GM18511 (cell line): ENCODE measurements around the gene COMMD9.

ENCODE experiments used
- ATAC-seq: cut with Tn5 transposase; IDR thresholded peaks from one replicate; pipeline ENCODE4 v1.9.1; 2021; ENCODE audit warnings: mild to moderate bottlenecking, moderate library complexity; ENCODE audit not compliant: unreplicated experiment

Gene COMMD9

DNA sequence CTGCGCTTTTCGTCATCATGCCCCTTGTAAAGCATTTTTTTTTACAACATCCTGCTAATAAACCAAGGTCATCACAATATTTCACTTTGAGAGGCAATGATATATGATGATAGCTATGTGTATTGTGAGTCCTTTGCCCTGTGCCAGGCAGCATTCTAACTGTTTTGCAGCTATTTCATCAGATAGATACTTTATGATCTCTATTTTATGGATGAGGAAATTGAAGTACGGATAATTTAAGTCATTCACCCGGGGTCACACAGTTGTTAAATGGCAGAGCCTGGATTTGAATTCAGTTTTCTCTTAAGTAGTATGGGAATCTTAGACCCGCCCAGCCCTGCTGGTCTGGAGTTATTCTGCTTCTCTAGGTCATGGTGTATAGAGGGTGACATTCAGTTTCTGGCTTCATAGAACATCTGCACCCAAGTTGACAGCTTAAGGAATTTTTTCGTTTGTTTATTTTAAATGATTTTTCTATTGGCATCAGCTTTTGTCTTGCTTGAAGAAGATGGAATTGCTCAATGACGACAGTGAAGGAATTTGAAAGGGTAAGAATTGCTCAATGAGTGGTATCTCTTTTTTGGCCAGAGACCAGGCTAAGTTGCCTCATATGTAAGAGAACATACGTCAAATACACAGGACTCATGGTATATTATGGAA lies 7.8 kb upstream of the COMMD9 start:
- no peak for ATAC-seq

DNA sequence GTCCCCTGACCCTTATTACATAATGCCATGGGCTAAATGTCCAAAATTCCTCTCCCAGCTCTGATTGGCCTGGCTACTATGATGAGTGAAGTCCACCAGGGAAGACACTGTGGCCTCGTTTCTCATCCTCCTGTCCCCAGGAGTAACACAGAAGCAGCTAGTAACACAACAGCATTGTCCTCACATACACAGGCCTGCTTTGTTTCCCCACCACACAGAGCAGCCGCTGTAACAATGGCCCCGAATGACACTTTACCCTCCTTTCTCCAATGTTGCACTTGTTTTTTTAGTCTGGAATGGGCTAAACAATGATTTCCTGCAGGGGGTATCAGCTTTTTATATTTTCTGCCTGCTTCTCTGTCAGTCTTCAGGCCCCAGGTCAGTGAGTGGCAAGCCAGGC lies 6.7 kb upstream of the COMMD9 start, which contains the start of gene PRR5L:
Gene PRR5L, plus strand, starts transcription at position 363 of the 400 bp plus-strand sequence. CDS start 104,834 bp downstream, outside the sequence.
- ATAC-seq, result no peak

DNA sequence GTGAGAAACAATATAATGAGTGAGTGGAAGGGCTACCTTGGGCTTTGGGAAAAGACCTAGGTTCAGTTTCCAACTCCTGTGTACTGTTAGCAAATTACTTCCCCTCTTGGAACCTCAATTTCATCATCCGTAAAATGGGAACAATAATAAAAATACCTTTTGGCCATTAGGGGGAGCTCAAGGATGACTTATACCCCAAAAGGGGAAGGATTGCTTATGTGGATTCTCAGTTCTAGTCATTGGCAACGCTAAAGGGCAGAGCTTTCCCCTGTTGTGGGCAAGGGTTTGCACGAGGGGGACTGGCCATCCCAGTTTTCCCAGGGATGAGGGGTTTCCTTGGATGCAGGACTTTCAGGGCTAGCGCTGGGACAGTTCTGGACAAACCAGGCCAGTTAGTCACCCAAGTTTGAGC lies 3.1 kb upstream of the COMMD9 start:
- no peak for ATAC-seq

- peak; percentile 13 for ATAC-seq
Observed at GRCh38 chr11:36288442-36289225, 590 bp downstream of the COMMD9 start.

DNA sequence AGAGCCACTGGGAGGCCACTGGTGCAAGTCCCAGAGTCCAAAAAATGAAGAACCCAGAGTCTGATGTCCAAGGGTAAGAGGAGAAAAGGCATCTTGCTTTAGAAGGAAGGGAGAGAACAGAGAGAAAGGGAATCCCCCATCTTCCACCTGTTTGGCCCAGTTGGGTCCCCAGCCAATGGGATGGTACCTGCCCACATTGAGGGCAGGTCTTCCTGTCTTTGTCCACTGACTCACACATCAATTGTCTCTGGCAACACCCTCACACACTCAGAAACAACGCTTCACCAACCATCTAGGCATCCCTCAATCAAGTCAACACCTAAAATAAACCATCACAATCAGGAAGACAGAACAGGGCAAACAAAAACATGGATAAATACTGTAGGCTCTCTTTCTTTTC lies 6.3 kb downstream of the COMMD9 start:
- ATAC-seq, result no peak

DNA sequence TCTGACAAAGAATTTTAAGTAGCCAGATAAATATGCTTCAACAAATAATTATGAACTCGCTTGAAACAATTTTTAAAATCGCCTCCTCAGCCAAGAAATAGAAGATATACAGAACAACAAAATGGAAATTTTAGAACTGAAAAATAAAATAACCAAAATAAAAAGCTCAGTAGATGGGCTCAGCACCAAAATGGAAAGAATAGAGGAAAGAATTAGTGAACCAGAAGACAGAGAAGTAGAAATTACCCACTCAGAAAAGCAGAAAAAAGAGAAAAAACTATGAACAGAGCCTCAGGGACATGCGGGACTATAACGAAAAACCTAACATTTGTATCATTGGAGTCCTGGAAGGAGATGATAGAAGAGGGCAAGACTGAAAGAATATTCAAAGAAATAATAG lies 7.4 kb downstream of the COMMD9 start:
- no peak for ATAC-seq

DNA sequence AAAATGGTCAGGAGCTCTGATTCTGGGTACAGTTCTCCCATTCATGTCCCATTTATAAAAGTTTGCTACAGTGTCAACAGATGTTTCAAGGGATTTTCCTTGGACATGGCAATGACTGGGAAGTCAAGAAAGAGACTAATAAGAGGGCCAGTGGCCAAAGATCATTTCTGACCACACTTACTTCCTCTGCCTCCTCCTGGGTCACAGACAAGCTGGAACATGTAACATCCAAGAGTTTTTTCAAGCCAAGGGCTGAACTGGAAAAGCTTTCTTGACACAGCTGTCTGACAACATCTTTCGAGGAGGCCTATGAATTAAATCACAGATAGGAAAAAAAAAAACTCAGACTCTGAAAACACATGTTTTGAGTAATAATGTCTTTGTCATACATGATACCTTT lies 8.7 kb downstream of the COMMD9 start:
- no peak for ATAC-seq

DNA sequence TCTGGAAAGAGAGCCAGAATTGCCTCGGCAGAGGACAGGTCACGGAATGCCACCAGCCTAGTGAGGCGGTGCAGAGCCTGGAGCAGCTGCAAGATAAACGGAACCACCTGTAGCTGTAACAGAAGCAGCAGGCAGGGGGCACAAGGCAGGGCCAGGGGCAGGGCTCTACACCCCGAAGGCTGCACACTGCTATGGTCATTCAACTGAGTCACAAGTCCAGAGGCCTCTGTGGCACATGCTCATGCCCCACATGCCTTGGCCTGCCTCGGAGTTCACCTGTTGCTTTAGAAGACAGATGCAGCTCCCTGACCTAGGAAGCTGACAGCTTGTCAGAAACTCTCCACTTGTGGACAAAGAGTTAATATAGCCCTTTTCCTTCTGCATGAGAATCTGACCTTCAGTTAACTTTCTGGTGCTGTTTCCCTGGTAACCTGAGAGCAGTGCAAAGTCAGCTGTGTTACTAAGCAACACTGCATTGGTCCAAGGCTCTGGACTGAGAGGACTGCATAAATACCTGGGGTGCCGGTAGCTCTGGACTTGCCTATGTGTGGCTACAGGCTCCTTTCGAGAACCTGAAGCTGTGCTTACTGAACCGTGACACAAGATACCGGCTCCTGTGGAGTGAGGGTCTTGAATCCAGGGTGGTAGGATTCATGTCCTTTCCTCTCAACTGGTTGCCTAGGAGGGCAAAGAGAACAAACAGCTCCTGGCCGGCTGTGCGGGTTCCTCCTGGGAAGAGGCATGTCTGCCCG lies 10.5 kb downstream of the COMMD9 start:
- no peak for ATAC-seq

GRCh38 chr11:36274414-36274813 lies 14.8 kb downstream of the COMMD9 start:
- no peak for ATAC-seq

DNA sequence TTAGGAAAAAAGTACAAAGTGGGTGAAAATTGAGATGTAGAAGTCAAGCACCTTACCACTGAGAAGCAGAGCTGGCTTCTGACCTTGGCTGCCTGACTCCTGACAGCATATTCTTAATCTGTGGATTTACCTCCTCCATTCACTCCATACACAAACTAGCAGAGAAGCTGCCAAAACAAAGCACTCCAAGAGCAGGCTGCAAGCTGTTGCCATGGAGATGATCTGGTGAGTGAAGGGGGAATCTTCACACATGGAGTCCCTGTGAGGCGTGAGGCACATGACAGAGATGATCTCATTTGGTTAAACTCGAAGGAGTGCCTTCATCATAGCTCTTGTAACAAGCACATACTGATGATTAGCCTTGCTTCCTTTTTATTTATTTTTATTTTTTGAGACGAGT lies 16.1 kb downstream of the COMMD9 start:
- ATAC-seq, result no peak

- no peak for ATAC-seq
Observed at GRCh38 chr11:36271794-36272407, 17.3 kb downstream of the COMMD9 start.

- ATAC-seq, result no peak
Observed at GRCh38 chr11:36270701-36271100, 18.5 kb downstream of the COMMD9 start.

- no peak for ATAC-seq
Observed at GRCh38 chr11:36268337-36268985, 20.8 kb downstream of the COMMD9 start.

DNA sequence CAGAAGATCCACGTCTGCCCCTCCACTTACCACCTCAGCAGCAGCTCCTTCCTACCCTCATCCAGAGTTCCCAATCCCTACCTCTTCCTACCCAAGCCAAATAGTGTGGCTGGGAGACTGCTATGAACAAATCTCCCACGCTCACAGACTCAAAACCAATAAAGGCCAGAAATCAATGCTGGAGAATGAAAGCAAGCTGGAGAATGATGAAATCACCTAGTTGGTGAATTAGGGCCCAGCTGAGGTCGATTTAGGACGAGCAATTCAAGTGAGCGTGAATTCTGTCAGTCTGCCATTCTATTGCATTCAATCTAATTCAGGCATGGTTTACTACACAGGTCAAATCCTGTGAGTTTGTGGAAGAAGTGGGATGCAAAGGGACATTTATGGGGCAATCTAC lies 22.5 kb downstream of the COMMD9 start:
- no peak for ATAC-seq

DNA sequence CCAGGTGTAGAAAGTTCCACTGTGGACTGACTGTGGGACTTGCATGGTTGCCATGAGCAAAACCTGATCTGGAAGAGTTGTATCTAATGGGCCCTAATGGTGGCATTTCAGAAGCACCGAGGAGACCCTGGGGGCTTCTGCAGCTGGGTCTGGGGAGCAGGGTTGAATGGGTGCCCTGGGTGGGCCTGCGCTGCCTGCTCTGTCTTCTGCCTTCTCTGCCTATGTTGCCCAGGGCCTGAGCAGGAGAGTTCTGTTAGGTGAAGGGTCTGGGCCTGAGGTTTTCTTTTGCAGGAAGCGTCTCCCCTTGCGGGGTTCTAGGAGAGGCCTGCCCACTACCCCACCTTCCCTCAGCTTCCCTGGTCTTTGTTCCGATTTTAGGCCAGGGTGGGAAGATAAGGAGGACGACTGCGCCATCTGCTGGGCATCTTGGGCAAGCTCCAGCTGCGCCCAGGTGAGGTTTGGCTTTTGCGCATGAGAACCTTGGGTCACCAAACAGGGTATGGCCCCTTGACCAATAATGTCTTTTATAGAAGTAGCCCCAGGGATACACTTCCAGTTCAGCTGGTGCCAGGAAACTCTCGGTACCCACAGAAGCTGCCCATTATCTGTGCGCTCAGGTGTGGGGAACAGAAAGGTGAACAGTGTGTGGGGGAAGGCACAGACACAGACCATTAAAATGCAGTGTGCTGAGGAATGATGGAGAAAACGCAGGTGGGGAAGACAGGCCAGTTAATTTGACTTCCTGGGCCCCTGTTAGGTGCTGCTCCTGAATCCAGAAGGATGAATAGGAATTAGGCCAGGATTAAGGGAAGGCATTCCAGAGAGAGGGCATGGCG lies 23.2 kb downstream of the COMMD9 start:
- ATAC-seq, result peak; percentile 84

DNA sequence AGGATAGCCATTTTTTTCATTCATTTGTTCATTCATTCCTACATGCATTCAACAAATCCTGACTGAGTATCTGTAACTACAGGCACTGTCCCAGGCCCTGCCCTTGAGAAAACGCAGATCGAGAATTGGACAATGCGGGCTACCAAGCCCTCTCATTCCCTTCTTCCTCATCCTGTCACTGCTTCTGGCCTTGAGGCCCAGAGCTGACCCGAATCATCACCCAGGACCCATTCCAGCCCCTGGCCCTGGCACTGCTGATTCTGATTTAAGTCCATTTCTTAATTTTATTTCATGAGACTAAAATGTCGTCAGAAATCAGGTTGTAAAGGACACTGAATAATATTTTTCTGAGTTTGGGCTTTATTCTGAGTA lies 24.3 kb downstream of the COMMD9 start:
- ATAC-seq, result no peak

DNA sequence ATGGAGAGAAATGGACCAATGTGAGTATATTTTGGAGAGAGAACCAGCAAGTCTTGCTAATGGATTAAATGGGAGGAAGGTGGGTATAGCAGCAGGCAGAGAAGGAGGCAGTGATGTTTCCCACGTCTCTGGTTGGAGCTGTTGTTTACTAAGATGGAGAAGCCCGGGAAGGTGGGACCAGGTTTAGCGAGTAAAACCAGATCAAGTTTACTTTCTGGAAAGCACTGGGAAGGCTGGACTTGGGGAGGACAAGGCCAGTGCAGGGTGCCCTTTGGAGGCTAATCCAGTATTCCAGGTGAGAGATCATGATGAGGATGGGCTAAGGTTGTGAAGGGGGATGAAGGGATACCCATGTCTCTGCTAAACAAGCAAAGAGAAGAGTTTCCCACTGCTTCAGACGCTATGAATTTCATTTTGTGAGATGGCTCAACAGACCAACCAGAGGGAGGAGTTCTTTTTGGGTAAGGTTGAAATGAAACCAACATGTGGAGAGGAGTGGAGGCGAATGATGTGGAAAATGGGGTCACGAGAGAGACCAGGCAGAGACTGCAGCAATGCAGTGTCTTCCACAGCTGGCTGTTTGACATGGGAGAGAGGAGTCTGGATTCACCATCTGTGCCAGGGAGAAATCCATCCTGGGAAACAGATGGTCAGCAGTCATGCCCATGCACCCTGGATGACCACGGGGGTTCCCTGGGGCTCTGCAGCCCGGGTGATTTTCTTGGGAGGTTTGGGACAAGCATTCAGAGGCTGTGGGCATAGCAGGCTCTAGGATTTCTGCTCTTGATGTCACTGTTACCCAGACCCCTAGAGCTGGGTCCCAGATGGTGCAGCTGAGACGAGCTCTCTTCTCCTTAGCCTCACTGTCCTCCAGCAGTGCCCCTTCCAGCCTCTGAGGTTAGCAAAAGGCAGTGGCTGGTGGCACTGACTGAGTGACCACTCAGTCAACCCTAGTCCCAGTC lies 24.9 kb downstream of the COMMD9 start:
- no peak for ATAC-seq

- ATAC-seq, result no peak
Observed at GRCh38 chr11:36261094-36261493, 28.1 kb downstream of the COMMD9 start.
